HEK293T (cell line): Measurements from ENCODE around the gene LTBP1.

Experiments used
- ARNT ChIP-seq: fragments of 450-650 bp; IDR thresholded peaks from 2 replicates; pipeline ENCODE4 v1.6.1; 2017; ENCODE audit warnings: mild to moderate bottlenecking
- BHLHE40 ChIP-seq: fragments of 450-650 bp; IDR thresholded peaks from 2 replicates; pipeline ENCODE4 v1.6.1; 2016; ENCODE audit warnings: mild to moderate bottlenecking, moderate library complexity, borderline replicate concordance
- ELF4 ChIP-seq: fragments of 450-650 bp; IDR thresholded peaks from 2 replicates; pipeline ENCODE4 v1.6.1; 2017; ENCODE audit warnings: antibody characterized with exemption
- FOXK2 ChIP-seq: fragments of 450-650 bp; IDR thresholded peaks from 2 replicates; pipeline ENCODE4 v1.6.1; 2016; ENCODE audit warnings: mild to moderate bottlenecking
- HDGF ChIP-seq: fragments of 450-650 bp; IDR thresholded peaks from 2 replicates; pipeline ENCODE4 v1.6.1; 2017; ENCODE audit warnings: antibody characterized with exemption, borderline replicate concordance
- L3MBTL2 ChIP-seq: fragments of 450-650 bp; conservative IDR thresholded peaks from 2 replicates; pipeline ENCODE4 v1.6.1; 2016; ENCODE audit warnings: mild to moderate bottlenecking
- NFRKB ChIP-seq: fragments of 450-650 bp; IDR thresholded peaks from 2 replicates; pipeline ENCODE4 v1.6.1; 2016; ENCODE audit warnings: mild to moderate bottlenecking, moderate library complexity
- SP1 ChIP-seq: fragments of 450-650 bp; IDR thresholded peaks from 2 replicates; pipeline ENCODE4 v1.6.1; 2017
- SUZ12 ChIP-seq: fragments of 450-650 bp; IDR thresholded peaks from 2 replicates; pipeline ENCODE4 v1.6.1; 2016; ENCODE audit warnings: mild to moderate bottlenecking
- TARDBP ChIP-seq: fragments of 450-650 bp; IDR thresholded peaks from 2 replicates; pipeline ENCODE4 v1.6.1; 2016
- ZNF384 ChIP-seq: fragments of 450-650 bp; IDR thresholded peaks from 2 replicates; pipeline ENCODE4 v1.6.1; 2016
- TF ChIP-seq, protein P1 (sequence below): fragments of 450-650 bp; IDR thresholded peaks from 2 replicates; pipeline ENCODE4 v1.6.1; 2016

DNA sequence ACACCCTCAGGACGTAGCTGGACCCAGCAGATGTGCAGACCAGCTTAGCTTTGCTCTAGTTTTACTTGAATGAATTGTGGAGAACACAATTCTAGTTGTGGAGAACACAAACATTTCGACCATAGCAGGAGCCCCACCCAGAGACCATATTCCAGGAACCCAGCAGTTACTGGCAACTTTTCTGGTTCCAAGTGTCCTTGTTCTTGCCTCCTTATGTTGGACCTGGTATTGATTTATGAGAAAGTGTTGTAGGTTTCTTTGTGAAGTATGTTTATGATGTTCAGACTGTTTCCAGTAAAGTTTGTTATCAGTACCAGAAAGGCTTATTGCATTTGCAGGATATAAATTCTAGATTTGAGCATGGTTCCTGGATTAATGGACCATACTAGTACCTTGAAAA, 51.0 kb downstream of the LTBP1 start:
- TF ChIP-seq L3MBTL2 (no peak), TARDBP (no peak), SUZ12 (no peak), ARNT (no peak), ZNF384 (no peak), FOXK2 (no peak), ELF4 (no peak), HDGF (no peak), BHLHE40 (no peak), SP1 (no peak), NFRKB (no peak)
- TF ChIP-seq, protein P1, sequence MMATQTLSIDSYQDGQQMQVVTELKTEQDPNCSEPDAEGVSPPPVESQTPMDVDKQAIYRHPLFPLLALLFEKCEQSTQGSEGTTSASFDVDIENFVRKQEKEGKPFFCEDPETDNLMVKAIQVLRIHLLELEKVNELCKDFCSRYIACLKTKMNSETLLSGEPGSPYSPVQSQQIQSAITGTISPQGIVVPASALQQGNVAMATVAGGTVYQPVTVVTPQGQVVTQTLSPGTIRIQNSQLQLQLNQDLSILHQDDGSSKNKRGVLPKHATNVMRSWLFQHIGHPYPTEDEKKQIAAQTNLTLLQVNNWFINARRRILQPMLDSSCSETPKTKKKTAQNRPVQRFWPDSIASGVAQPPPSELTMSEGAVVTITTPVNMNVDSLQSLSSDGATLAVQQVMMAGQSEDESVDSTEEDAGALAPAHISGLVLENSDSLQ: no peak
